Kasumi-1 (cell line): ENCODE data around the gene ZKSCAN5.
"Not testable (repeated sequence)": the region's sequence is repeated elsewhere in the genome, so short reads cannot be mapped to it uniquely, and the experiment has no call there.

Experiments used
- DNase-seq, 2 experiments: peaks; one replicate each; lab custom pipeline; 2025; lab: John Stamatoyannopoulos, UW

The ZKSCAN5 gene

DNA sequence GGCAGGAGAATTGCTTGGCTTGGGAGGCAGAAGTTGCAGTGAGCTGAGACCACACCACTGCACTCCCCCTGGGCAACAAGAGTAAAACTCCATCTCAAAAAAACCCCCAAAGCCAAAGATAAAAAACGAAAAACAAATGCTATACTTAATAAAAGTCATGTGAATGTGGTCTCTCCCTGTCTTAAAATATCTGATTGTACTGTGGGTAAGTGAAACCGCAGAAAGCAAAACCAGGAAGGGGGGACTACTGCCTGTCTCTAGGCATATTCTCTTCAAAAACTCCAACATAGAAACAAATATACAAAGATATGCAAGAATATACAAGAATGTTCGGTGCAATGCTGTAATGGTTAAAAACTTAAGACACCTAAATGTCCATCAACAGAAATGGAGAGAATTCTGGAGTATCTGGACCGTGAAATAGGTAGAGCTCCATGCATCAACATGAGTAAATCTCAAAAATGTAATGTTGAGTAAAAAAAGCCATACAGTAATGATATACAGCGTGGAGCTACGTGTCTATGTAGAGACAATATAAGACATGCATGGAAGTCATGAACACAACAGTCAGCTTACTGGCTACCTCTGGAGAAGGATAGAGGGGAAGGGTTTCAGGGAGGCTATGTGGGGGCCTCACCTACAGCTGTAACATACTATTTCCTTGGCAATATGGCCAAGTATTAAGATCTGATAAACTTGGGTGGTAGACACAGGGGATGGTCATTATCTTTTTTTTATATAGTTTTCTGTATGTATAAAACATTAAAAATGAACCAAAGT is 6.5 kb upstream of the ZKSCAN5 start:
- DNase-seq, result peak; percentile 29 to 31

DNA sequence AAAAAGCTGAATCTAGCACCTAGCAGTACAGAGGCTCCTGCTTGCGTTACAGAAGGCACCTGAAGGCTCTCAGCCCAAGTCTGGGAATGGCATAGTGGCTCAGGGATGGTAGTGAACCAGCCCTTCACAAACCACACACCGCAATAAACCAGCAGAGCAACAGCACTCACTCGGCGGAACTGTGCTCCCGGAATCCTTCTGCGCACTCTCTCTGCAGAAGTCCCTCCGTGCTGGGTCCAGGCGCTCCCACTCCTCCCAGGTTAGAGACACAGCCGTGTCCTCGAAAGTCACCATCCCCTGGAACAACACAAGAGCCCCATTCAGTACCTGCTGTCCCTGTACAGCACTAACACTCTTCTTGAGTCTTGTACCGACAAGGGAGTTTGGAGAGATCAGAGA is 5.9 kb upstream of the ZKSCAN5 start:
- DNase-seq, result peak; percentile 33 to 44

DNA sequence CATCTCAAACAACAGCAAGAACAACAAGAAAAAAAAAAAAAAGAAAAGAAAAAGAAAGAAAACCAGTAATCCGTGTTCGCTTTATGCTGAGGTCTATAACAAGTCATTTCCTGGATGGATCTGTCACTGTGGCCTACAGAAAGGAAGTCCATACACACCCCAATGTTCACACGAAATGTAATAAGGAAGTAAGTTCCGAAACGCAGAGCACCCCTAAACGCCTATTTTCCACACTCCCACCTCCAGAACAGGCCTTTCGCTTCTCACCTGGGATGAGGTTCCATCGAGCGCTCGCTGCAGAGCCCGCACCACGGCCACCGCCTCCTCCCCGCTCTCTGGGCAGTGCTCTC is 5.1 kb upstream of the ZKSCAN5 start:
- peak; percentile 47 to 49 for DNase-seq

DNA sequence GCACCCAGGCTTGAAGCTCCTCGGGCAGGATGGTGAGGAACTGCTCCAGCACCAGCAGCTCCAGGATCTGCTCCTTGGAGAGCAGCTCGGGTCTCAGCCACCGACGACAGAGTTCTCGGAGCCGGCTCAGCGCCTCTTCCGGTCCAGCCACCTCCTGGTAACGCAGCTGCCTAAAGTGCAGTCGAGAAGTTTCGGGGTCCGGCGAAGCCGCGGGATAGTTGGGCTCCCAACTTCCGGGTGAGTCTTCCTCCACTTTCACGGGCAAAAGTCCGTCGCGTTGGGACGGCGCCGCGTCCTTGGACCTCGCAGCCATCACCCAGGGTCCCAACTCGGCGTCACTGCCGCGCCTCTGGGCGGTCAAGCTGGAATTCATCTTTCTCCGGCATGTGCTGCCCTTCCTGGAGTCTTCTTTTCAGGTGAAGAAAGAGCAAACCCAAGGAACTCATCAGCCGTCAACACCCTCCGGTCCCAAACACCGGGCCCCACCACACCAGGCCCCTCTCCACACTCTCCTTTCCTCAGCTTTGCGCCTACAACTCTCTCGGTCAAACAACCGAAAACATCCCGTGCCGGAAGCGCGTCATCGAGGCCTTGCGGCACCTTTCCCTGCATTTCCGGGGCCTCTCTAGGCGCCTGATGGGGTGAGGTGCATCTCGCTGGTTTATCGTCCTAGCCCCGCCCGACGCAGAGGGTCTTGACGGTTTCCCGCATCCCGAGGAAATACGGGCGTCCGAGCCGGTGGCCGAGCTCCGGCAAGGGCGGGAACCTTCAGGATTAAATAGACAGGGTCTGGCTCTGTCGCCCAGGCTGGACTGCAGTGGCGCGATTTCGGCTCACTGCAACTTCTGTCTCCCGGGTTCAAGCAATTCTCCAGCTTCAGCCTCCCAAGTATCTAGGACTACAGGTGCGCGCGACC is 4.5 kb upstream of the ZKSCAN5 start, which contains the start of gene ZNF394:
TSS of gene ZNF394 (minus strand) at position 561 of the 916 bp plus-strand sequence. CDS start at position 373, 188 bp downstream.
- peak; percentile 86 to 93 for DNase-seq

DNA sequence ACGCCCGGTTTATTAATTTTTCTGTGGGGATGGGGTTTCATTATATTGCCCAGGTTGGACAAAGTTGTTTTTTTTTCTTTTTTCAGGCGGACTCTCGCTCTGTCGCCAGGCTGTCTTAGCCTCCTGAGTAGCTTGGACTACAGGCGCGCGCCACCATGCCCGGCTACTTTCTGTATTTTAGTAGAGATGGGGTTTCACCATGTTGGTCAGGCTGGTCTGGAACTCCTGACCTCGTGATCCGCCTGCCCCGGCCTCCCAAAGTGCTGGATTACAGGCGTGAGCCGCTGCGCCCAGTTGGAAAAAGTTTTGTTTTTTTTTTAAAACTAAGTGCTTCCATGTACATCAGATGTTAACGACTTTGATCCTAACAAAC is 3.8 kb upstream of the ZKSCAN5 start:
- DNase-seq, result no peak

DNA sequence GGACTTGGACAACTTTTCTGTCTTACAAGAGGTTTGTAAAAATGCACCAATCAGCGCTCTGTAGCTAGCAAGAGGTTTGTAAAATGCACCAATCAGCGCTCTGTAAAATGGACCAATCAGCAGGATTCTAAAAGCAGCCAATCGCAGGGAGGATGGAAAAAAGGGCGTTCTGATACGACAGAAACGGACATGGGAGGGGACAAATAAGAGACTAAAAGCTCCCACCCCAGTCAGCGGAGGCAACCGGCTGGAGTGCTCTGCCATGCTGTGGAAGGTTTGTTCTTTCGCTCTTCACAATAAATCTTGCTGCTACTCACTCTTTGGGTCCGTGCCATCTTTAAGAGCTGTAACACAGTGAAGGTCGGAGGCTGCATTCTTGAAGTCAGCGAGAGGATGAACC is 3.2 kb upstream of the ZKSCAN5 start:
- not testable (repeated sequence) for DNase-seq

DNA sequence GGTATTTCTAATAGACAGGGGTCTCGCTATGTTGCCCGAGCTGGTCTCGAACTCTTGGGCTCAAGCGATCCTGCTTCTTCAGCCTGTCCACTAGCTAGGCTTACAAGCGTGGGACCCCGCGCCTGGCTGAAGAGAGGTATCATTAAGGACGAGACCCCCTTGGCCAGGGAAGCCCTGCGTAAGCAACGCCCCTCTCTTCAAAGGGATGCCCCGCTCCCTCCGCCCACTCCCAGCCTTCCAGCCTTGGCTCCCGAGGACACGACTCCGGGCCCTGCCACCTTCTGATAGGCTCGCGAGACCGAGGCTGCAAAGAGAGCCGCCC is 220 bp upstream of the ZKSCAN5 start:
- peak in 1 of 2 experiments; percentile 95 for DNase-seq

DNA sequence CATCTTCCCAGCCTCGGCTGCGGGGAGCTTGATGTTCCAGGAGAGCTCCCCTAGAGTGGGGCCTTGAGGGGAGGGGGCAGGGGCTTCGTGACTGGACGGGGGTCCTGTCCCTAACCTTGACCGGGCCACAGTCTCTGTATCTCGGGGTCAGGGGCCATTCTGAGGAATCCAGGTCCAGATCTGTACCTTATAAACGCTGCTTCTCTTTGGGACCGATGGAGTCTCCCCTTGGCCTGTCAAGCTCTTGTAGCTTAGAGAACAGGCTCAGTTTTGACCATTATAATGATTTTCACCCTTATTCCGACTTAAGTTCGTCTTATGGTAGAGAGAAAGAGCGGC is 831 bp downstream of the ZKSCAN5 start:
- DNase-seq, result peak; percentile 40 to 41

DNA sequence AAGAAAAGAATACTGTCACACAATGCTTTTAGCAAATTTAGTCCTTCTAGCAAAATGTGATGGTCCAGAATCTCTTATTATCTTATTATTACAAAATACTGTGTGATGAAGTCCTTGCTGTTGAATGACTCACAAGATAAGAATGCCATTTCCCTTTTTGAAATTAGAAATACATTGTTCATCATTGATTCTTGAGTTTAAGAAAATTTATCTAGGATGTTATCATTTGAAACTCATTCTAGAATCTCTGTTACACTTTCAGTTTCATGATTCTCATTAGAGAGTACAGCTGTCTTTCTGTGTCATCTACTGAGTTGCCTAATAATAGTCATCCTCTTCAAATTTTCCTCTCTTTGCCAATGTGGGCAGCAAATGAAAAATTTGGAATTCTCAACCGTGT is 9.6 kb downstream of the ZKSCAN5 start:
- no peak for DNase-seq

DNA sequence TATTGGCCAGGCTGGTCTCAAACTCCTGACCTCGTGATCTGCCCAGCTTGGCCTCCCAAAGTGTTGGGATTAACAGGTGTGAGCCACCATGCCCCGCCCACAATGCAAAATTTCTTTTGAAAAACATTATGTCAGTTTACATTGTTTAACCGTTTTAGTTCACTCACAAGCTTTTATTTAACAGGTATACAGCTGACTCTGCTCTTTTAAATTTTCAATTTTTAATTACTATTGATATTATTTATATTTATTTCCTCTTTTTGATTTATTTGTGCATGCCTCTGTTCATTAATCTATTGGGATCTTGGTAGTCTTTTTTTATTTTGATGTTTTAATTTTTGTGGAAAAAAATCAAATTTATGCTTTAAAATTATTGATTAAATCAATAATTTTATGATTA is 16.9 kb downstream of the ZKSCAN5 start:
- no peak for DNase-seq

DNA sequence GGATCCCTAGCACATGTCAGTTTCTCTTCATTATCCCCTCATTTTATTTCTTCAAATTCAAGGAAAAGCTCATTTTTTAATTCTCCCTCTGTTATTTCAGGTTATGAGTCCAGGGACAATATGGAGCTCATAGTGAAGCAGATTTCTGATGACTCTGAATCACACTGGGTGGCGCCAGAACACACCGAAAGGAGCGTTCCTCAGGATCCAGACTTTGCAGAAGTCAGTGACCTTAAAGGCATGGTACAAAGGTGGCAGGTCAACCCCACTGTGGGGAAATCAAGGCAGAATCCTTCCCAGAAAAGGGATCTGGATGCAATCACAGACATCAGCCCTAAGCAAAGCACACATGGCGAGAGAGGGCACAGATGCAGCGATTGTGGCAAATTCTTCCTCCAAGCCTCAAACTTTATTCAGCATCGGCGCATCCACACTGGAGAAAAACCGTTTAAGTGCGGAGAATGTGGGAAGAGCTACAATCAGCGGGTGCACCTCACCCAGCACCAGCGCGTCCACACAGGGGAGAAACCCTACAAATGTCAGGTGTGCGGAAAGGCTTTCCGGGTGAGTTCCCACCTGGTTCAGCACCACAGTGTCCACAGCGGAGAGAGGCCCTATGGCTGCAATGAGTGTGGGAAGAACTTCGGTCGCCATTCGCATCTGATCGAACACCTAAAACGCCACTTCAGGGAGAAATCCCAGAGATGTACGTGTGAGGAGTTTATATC is 21.4 kb downstream of the ZKSCAN5 start:
- peak; percentile 41 to 49 for DNase-seq

DNA sequence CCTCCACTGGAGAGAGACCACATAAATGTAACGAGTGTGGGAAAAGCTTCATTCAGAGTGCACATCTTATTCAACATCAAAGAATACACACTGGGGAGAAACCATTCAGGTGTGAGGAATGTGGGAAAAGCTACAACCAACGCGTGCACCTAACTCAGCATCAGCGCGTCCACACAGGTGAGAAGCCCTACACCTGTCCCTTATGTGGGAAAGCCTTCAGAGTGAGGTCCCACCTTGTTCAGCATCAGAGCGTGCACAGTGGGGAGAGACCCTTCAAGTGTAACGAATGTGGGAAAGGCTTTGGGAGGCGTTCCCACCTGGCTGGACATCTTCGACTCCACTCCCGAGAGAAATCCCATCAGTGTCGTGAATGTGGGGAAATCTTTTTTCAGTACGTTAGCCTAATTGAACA is 26.9 kb downstream of the ZKSCAN5 start:
- no peak for DNase-seq

DNA sequence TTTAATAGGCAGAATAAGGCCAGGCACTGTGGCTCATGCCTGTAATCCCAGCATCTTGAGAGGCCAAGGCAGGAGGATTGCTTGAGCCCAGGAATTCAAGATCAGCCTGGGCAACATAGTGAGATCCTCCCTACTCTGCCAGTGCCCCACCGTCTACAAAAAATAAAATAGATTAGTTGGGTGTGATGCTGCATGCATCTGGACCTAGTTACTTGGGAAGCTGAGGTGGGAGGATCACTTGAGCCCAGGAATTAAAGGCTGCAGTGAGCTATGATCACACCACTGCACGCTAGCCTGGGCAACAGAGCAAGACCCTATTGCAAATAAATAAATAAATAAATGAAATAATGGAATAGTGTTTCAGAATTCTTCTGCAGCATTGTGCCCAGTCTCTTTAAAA is 31.2 kb downstream of the ZKSCAN5 start:
- no peak for DNase-seq

DNA sequence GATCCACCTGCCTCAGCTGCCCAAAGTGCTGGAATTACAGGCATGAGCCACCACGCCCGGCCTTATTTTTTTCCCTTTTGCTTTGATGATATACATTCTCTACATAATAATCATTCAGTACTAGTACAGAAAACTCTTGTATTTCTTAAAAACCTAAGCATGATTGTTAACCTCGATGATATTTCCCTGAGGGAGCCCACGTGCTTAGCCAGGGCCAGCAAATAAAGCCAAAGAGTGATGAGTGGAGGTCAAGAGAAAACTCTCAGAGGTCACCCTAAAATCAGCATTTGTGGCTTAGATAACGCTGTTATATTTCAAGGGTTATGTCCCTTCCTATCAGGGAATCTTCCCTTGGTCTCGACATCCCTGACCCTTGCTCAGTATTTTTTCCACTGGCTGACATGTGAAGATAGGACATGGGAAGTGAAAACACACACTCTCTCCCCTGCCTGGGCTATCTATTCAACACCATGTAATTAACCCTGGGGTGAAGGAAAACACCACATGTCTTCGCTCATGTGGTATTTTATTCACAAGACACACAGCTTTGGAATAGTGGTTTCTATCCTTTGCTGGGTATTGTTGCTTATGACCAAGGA is 34.9 kb downstream of the ZKSCAN5 start:
- DNase-seq, result no peak

DNA sequence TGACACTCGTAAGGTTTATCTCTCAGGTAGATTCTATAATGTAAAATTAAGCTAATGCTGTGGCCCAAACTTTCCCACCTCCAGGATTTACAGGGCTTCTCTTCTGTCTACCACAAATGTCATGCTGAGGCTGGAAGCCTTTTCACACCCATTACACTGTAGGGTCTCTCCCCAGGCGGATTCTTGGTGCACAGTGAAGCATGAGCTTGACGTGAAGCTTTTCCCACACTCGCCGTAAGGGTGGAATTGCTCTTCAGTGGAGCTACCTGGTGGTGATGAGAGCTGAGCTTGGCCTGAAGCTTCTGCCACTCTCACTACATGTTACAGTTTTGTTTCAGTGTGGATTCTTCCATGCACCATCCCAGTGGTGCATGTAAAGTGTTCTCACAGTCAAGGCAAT is 36.1 kb downstream of the ZKSCAN5 start:
- DNase-seq, result no peak

DNA sequence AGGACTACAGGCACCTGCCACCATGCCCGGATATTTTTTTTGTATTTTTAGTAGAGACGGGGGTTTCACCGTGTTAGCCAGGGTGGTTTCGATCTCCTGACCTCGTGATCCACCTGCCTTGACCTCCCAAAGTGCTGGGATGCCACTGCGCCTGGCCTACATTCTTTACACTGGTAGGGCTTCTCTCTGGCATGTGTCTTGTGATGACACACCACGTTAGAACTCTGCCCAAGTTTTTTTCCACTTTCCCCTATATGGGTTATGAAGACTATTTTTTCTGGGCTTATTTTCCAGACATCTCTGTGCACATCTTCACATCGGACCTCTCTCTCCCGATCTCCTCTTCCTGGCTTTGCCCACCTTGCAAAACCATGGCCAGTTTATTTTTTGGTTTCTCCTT is 36.8 kb downstream of the ZKSCAN5 start:
- DNase-seq, result no peak

DNA sequence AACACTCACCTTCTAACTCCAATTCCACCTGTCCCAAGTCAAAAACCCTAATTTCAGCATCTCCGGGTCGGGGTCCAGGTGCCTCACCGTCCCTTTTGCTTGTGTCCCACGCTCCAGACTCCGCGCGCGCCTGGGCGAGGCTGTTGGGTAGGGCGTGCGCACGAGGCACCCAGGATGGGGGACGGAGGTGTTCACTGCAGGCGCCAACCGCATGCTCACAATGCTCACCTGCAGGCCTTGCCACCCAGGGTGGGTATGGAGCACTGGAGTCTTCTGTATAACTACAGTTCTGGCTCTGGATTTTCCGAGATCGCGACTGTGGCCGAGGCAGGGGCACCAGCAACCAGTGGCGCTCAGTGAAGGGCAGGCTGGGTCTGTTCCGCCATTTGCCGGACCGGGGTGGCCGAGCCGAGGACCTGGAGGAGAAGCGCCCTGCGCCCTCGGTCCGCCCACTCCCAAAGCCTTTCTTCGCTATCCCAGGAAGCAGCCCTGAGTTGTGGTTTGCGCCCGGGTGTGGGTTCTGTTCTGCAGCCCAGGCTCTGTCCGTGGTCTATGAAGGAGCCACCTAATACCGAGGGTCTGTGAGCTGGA is 38.7 kb downstream of the ZKSCAN5 start:
- DNase-seq, result no peak

DNA sequence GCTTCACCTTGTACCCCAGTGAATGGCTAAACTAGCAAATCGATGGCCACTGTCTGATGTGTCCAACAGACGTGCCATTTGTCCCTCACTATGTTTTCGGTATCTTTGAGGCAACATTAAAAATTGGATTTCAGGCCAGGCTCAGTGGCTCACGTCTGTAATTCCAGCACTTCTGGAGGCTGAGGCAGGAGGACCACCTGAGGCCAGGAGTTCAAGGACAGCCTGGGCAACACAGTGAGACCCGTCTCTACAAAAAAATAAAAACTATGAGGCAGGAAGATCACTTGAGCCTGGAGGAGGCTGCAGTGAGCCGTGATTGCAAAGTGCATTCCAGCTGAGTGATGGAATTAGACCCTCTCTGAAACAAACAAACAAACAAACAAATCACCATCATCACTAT is 39.5 kb downstream of the ZKSCAN5 start:
- DNase-seq, result no peak

DNA sequence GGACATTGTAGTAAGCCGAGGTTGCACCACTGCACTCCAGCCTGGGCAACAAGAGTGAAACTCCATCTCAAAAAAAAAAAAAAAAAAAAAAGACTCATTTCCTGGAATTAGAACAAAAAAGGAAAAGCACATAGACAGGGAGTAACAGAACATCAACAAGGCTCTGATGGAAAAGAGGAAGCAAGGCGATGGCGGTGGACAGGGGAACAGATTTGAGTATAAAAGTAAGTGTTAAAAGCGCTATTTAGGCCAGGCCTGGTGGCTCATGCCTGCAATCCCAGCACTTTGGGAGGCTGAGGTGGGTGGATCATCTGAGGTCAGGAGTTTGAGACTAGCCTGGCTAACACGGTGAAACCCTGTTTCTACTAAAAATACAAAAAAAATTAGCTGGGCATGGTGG is 40.8 kb downstream of the ZKSCAN5 start:
- DNase-seq, result peak in 1 of 2 experiments; percentile 4

DNA sequence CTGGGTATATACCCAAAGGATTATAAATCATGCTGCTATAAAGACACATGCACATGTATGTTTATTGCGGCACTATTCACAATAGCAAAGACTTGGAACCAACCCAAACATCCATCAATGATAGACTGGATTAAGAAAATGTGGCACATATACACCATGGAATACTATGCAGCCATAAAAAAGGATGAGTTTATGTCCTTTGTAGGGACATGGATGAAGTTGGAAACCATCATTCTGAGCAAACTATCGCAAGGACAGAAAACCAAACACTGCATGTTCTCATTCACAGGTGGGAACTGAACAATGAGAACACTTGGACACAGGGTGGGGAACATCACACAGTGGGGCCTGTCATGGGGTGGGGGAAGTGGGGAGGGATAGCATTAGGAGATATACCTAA is 45.1 kb downstream of the ZKSCAN5 start:
- not testable (repeated sequence) for DNase-seq

DNA sequence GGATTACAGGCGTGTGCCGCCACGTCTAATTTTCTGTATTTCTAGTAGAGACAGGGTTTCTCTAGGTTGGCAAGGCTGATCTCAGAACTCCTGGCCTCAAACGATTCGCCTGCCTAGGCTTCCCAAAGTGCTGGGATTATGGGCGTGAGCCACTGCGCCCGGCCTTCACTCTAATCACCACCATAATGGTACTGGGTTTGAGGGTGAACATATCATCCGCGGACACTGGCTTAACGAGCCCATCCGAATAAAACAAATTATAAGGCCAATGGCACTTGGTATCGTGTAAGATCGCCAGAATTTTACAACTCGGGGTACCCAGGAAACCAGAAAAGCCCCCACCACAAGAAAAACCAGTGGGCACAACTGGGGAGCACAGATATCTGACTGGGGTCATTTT is 46.9 kb downstream of the ZKSCAN5 start:
- DNase-seq, result no peak
